NCI-H2107 treated with DMSO at 0.1 percent for 48 hours (cell line): Measurements from ENCODE around the gene NKD1.

Source experiments
- DNase-seq: peaks from one replicate; lab custom pipeline; 2025; ENCODE audit not compliant: unreplicated experiment; lab: John Stamatoyannopoulos, UW

Gene NKD1

DNA sequence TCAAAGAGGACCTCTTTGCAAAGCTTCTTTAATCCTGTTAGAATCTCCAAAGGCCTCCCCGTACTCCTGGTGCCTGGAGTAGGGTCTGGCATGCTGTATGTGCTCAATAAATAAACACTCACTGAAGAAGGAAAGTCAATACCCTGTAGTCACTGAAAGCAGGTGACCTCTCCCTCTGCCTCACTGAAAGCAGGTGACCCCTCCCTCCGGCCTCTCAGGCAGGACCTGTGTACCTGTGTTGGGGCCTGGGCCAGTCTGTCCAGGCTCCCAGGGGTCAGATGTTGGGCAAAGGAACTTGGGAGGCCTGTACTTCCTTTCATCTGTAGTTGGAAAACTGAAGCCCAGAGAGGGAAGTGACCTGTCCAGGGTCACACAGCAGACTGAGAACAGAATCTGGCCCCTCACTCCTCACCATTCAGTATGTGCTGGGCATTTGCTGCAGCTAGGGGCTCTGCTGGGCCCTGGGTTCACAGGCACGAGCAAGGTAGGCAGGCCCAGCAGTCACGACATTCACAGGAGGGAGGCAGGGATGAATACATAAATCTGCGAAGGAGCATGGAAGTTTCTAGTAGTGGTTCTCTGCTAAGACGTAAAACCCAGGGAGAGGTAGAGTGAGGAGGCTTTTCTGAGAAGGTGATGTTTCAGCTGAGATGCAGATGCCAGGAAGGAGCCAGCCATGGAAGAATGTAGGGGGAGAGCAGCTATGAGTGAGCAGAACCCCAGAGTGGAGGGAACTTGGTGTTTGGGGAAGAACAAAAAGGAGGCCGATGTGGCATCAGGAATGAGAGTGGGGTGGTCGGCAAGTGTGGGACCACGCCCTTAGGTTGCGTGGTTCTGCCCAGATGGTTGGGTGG lies 64.0 kb downstream of the NKD1 start:
- no peak for DNase-seq

DNA sequence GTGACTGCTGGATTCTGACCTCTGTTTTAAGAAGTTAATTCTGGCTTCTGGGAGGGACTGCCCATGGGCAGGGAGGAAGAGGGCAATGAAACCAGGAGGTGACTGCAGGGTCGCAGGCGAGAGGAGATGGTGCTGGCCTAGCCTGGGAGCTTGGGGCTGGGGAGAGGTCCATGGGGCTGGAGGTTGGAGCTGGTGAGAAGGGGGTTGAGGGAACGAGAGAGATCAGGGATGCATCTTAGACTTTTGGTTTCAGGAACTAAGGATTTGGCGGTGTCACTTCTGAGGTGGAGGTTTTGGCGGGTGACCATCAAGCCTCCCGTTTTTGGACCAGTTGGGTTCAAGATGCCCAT lies 64.6 kb downstream of the NKD1 start:
- no peak for DNase-seq

DNA sequence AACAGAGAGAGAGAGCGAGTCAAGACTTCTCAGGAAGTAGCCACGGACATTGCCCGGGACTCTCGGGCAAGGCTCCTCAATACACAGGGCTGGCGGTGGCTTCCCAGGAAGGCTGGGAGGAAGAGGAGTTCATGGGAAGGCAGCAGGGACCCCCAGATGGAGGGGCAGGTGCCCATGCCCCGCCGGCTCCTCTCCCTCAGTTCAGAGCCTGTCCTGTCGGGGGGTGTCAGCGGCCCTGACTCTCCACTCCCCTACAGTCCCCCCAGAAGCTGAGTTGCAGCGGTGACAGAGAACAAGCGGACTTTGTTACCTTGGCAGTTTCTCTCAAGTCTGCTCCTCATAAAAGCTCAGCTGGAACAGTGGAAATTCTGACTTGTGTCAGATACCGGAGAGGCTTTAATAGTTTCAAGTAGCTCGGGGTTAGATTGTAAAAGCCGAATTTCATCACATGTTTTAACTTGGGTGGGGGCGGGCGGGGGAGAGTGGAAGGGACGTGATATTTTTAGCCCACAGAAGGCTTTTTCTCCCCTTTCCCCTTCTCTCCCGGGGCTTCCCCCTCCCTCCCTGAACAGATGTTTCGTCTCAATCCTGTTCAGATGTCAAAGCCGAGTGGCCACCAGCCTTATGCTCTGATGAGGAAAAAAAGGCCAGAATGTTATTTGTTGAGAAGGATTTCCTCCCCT lies 65.2 kb downstream of the NKD1 start:
- no peak for DNase-seq

DNA sequence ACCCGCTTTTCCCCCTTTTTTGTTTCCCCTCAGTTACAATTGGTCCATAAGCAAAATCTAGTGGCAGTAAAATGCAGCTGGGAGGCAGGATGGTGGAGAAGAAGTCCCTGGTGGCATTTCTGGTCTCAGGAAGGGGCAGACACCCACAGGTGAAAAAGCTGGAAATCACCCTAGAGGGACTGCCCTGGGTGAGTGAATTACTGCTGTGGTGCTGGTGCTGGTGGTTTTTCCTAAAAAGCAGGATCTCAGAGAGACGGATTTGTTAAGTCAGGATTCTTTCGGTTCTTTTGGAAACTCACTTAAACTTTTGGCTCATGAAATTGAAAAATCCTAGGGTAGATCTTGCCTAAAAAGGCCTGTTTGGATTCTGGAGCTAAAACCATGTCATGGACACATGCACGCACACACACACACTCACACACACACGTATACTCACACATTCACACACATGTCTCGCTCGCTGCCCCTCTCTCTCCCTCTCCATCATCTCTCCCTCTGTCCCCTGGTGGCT lies 65.8 kb downstream of the NKD1 start:
- no peak for DNase-seq

DNA sequence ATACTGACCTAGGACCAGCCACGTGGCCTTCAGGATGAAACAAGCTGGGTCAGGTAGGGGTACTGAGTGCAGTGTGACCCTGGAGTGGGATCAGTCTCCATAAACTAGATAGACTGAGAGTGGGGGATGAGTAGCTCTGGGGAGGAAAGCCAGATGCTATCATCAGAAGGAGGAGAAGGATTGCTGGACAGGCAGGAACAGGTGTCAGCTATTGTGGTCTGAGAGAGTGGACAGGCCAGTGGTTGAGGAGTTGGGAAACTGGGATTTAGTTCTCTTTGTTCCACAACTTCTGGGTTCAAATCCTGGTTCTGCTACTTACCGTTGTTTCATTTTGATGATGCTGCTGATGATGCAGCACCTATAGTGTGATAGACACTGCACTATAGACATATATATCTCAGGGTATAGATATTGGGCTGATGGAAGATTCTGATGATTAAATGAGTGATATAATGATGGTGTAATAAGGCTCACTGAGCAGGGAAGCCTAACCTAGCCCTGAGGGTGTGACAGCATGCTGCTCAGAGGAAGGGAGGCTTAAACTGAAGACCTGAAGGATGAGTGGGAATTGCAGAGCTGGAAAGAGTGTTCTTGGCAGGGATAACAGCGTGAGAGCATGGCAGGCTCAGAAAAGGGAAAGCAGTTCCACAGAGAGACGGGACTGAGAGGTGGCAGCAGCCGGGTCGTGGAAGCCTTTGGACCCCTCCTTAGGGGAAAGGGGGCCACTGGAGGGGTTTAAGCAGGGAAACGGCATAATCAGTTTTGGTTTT lies 66.9 kb downstream of the NKD1 start:
- no peak for DNase-seq

DNA sequence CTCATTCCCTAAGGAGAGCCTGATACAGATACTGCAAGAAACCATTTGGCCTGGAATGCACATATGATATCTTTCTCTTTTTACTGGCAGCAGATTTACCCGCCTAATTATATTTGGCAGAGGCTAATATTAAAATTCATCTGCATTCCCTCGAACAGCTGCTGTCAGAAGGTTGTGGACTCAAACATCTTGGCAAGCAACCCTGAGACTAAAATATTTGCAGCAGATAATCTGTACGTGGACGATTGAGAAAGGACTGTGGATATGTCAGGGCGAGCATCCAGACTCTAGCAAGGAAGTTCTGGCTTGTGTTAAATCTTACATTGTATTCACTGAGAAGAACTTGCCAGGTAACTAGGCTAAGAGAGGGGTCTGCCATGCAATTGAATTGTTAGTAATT lies 67.7 kb downstream of the NKD1 start:
- no peak for DNase-seq

DNA sequence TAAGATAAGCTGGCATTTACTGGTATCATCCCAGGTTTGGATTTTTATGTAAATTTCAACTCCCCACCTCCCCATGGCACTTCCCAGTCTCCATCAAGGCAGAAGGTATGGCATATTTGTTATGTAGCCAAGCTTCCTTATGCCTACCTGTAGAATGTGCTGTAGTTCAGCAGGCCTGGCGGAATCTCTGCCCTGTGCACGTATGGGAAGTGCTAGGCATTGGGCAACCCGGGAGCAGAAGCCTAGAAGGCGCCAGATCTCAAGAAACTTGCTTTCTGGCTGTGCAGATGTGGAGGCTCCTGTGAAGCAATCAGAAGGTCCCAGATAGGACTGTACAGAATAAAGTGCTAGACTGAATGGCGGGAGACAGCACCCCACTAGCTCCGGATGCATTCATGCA lies 68.2 kb downstream of the NKD1 start:
- DNase-seq: no peak

DNA sequence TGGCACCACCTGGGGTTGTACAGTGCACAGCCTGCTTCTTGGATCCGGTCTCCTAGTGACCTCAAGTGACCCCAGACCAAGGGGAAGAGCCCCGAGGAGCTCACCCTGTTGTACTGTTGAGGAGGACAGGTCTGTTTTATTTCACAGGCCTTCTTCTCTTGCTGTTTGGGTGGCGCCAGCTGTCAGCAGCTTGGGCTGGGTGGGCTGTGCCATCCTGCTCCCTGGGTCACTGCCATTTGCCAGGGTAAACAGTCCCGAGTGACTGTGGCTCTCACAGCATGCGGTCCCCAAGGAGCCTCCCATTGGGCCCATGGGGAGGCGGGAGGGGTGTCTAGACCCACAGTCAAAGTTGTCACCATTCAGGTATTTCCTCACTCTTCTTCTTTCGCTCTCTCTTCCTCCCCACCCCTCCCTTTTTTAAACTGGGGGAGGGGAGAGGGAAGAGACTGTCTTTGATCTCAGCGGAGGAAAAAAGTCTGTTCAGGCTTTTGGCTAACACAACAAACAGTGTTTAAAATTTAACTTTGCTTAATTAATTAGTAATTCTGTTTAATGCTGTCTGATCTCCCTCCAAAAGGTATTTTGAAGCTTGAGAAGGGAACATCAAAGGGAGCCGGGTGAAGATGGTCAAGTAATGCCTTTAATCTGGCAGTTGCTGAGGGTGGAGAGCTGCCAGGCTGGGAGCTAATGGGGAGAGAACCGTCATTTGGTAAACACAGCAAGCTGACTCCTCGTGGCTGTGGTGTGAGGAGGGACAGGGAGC lies 68.9 kb downstream of the NKD1 start:
- DNase-seq: no peak

DNA sequence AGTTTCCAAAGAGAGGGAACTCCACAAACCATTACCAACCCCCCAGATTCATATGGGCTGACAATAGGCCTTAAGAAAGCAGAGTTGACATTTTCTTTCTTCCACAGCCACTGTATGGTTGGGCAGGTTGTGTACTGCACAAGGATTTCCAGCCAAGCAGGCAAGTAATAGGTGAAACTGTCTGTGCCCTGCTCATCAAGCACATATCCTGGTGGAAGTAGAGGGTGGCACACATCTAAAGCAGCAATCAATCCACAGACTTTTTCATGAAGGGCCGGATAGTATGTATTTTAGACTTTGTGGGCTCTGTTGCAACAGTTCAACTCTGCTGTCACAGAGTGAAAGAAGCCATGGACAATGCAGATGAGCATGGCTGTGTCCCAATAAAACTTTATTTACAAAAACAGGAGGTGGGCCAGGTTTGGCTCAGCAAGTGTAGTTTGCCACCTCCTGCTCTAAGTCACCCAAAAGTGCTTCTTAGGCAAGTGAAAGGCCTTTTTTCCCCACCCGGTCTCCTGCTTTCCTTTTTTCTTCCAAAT lies 69.5 kb downstream of the NKD1 start:
- DNase-seq: no peak

DNA sequence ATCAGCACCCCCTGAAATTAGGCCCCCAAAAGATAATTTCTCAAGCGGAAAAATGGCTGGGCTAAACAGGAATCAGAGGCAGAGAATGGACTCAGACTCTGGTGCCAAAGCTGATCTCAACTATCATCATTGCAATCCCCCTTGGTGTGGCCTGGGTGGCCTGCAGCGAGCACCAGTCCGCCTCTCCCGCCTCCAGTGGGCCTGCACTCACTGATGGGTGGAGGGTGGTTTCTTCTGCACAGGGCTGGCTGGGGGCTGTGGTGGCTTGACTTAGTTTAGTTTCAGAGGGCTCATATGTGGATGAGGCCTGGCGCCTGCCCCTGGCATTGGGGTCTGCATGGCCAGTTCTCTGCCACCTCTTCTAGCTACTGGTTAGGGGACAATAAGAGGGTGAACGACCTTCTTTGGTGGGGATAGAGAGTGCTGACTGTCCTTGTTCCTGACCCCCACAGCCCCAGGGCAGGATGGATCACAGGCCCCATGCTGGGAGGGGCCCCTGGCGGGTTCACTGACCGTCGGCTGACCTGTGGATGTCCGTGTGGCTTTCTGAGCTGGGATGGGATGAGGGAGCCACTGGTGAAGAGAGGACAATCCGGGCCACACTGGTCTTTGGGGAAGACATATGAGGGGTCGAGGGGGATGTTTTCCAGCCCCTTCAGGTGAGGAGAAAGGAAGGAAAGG lies 70.2 kb downstream of the NKD1 start:
- no peak for DNase-seq

DNA sequence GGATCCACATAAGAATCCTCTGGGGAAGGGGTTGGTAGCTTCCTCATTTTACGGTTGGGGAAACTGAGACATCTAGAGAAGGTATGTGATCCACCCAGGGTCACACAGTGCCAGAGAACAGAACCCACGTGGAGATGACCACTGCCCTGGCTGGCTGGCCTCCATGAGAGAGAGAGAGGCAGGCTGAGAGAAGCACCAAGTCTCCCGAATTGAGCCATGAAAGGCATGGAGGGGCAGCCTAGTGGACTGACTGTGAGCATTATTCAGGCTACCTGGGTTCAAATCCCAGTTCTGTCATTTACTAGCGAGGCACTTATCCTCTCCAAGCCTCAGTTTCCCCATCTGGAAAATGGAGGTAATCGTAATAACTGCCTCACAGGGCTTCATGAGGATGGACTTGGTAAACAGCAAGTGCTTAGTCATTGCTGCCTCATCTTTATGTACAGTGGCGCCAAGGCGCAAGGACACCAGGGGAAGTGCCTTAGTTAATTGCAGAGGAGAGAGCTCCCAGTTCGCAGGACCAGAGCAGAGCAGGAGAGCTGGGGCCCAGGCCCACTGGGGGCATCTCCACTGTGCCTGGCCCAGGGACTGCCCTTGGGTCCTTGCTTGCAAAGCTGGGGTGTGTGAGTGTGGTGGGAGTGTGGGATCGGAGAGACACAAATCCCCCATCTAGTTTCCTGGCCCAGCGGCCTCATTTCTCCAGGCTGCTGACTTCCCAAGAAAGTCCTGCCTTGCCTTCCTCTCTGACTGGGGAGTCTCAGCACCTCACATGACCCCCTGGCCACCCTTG lies 71.7 kb downstream of the NKD1 start:
- no peak for DNase-seq

DNA sequence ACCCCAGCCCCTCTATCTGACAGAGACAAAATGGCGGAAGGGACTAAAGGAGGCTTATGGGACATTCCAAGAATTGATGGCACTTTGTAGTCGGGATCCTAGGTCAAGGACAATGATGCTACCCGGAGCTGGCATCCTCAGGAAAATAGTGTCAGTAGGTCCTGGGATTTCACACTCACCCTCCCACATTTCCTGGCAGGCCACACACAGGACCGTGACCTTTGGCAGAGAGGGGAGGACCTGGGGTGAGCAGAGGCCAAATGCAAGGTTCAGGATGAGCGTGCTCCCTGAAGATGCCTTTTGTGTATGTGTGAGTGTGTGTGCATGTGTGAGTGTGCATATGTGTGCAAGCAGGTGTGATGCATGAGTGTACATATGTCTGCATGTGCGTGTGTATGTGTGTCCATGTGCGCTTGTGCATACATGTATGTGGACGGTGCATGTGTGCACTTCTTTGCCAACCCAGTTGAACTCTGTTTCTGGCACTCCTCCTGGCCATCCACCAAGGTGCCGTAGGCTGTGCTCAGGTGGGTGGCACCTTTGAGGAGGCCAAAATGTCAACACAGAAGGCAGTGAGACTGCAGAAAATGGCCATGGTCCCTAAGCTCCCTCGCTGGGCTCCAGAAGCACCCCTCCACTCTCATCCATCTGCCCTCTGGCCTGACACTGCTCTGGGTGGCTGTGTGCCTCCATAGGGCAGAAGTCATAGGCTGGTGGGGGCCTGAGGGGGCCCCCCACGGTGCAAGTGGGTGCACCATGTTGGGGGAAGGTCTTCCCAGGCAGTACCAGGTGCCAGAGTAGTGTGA lies 72.7 kb downstream of the NKD1 start:
- DNase-seq: no peak

DNA sequence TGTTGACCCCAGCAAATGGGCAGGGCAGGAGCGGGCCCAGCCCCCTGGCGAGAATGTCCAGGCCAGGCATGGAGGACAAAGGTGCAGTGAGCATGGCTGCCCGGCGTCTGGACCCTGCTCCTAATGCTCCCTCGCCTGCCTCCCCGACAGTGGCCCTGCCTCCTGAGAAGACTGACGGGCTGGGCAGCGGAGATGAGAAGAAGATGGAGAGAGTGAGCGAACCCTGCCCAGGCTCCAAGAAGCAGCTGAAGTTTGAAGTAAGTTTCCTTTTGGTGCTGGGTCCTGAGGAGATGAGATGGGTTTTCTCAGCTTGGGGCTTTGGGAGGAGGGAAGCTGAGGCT lies 73.2 kb downstream of the NKD1 start:
- no peak for DNase-seq

DNA sequence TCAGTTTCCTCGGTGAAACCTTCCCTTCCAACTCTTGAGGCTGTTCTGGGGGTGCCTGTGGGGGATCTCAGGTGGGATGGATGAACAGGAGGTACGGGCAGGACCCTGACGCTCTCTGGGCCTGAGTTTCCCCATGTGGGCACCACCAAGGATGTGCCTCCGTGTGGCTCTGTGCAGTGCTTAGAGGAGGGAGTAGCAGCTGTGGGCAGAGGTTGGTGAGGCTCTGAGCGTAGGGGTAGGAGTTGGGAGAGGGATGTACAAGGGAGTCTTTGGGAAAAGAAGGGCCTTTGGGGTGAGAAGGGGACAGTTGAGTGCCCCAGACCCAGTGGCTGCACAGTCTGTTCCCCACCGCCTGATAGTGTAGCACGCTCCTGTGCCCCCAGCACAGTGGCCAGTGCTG lies 73.8 kb downstream of the NKD1 start:
- no peak for DNase-seq

DNA sequence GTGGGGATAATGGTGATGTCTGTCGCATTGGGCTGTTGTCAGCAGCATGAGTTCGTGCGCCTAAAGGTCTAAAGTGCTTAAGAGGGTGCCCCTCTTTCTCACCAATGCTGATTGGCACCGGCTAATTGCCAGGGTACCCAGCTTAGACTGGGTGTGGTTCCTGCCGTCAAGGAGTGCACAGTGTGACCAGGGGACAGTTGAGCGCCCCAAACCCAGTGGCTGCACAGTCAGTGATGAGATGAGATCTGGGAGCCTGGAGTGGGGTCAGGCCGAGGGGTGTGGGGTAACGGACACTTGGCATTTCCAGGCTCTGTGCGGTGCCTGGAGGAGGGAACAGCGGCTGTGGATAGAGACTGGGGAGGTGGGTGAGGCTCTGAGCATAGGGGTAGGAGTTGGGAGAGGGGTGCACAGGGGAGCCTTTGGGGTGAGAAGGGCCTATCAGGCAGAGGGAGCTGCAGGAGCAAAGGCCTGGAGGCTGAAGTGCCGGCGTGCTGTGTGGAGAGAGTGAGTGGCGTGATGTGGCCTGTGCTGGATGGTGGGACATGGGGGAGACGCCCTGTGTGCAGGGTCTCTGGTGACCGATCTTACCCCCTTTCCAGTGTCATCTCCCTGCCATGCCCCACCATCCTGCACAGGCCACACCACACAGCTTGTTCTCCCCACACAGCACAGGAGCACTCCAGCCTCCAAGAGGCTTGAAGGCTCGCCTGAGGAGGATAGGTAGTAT lies 74.6 kb downstream of the NKD1 start:
- DNase-seq: no peak

DNA sequence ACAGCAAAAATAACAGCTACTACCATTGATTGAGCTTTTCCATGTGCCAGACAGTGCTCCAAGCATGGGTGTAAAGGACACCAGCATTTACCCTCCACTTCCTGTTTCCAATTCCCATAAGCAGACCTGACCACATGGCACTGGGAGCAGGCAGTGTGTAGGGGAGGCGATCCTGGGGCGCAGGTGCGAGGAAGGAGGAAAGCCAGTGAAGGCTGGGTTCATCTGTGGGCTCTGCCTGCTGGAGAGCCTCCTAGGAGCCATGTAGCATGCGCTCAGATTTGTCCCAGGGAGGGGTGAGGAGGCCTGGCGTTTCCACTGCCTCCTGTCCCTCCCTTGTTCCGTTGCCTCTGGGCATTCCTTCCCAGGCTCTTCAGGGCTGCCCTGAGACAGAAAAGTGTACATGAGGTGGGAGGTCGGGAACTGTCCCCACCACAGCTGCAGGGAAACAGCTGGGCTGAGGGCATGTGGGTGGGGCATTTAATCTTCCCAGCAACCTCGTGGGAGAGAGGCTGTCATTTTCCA lies 76.3 kb downstream of the NKD1 start:
- no peak for DNase-seq

DNA sequence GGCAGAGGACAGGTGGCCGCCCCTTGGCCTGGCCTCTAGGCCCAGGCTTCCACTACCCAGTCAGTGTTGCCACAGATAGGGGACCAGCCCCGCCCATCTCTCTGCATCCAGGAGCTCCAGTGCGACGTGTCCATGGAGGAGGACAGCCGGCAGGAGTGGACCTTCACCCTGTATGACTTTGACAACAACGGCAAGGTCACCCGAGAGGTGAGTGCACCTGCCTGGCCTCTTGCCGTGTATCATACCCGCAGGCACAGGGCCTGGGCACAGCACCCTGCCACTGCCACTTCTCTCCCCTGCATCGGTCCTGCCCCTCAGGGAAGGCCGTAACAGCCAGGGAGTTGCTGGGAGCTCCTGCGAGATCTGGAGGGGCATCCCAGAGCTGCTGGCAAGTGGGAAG lies 77.2 kb downstream of the NKD1 start:
- no peak for DNase-seq

DNA sequence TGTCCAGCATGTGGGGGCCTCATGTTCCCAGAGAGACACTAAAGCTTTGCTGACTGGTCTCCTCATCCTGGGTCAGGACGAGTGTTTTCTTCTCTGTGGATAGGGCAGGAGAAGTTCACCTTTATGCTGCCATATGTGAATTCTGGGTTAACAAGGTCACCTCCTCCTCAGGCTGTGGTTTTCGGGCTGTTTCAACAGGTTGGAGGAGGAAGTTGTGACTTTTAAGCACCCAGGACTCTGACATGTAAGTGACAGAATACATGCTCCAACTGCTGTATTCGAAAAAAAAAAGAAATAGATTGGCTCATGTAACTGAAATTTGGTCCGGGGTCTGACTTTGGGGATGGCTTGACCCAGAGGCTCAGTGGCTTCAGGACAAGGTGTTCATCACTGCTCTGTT lies 78.7 kb downstream of the NKD1 start:
- DNase-seq: no peak
